ENCODE data around the gene SCUBE1. TPM values are rescaled to one million over a fixed set of nuclear protein-coding genes. Genes with fewer than 3 reads are reported as not detected.

The SCUBE1 gene
- polyA plus RNA-seq, 4 donors = 7.3 to 15.9 (median 9.0) TPM

- no peak for DNase-seq (ENCODE audit: low read depth in 4 of 4, low spot score in 2 of 4)
Observed at GRCh38 chr22:43152003-43152356, 191.2 kb downstream of the SCUBE1 start.

- no peak for DNase-seq (ENCODE audit: low read depth in 4 of 4, low spot score in 2 of 4)
Observed at GRCh38 chr22:43151251-43152002, 191.7 kb downstream of the SCUBE1 start, which contains the start of gene TSPO. TSPO (plus strand) TSS chr22:43151559; CDS start chr22:43159239, 7,680 bp downstream.

GRCh38 chr22:43150731-43151206 lies 192.4 kb downstream of the SCUBE1 start:
- DNase-seq (ENCODE audit: low read depth in 4 of 4, low spot score in 2 of 4) = no peak

GRCh38 chr22:43148581-43148980 lies 194.6 kb downstream of the SCUBE1 start:
- no peak for DNase-seq (ENCODE audit: low read depth in 4 of 4, low spot score in 2 of 4)

GRCh38 chr22:43147821-43148220 lies 195.4 kb downstream of the SCUBE1 start:
- DNase-seq (ENCODE audit: low read depth in 4 of 4, low spot score in 2 of 4) = no peak

Other genes starting within 250 kb of the SCUBE1 start
- 1 to 10 TPM; 1.0 to 2.1 (median 1.4) TPM for gene BIK, start 232.6 kb downstream of the SCUBE1 start, polyA plus RNA-seq (ENCODE audit: insufficient read length in 4 of 4)
- gene MCAT, start 200.0 kb downstream of the SCUBE1 start, polyA plus RNA-seq (ENCODE audit: insufficient read length in 4 of 4) = 10 to 100 TPM; 19.8 to 28.3 (median 24.9) TPM
- gene TSPO, start 191.8 kb downstream of the SCUBE1 start, polyA plus RNA-seq (ENCODE audit: insufficient read length in 4 of 4) = 10 to 100 TPM; 19.6 to 43.7 (median 29.7) TPM
- gene TTLL12, start 156.2 kb downstream of the SCUBE1 start, polyA plus RNA-seq (ENCODE audit: insufficient read length in 4 of 4) = 10 to 100 TPM; 25.2 to 35.7 (median 26.1) TPM
- gene MPPED1, start 68.6 kb upstream of the SCUBE1 start, polyA plus RNA-seq (ENCODE audit: insufficient read length in 4 of 4) = 1 to 10 TPM in 1 of 4 donors, under 1 TPM in 3; 0.56 to 1.3 (median 0.74) TPM